ENCODE data around the gene KRT3.
"Not testable (repeated sequence)": the region's sequence is repeated elsewhere in the genome, so short reads cannot be mapped to it uniquely, and the experiment has no call there.

The KRT3 gene

GRCh38 chr12:52761802-52762201 is 34.1 kb downstream of the KRT3 start:
- Mint-ChIP-seq H3K9me3 (no peaks in the 10 kb centered on the region), H3K36me3 (ENCODE audit: insufficient read depth) (peaks cover 4% of the 10 kb centered on the region), H3K4me3 (no peak overlapping the region), H3K4me1 (no peaks in the 10 kb centered on the region), H3K27me3 (peaks cover 5% of the 10 kb centered on the region), H3K27ac (ENCODE audit: low read depth) (no peak overlapping the region)
- DNase-seq (ENCODE audit: low spot score in 2 of 2): no peak
- no peak for ATAC-seq (replicated peaks; ENCODE audit: extremely low read depth, poor library complexity, severe bottlenecking)

GRCh38 chr12:52761218-52761617 is 34.7 kb downstream of the KRT3 start:
- DNase-seq (ENCODE audit: low spot score in 2 of 2); H3K9me3 Mint-ChIP-seq; H3K36me3 Mint-ChIP-seq (ENCODE audit: insufficient read depth); H3K27me3 Mint-ChIP-seq; H3K27ac Mint-ChIP-seq (ENCODE audit: low read depth); ATAC-seq (replicated peaks; ENCODE audit: extremely low read depth, poor library complexity, severe bottlenecking); H3K4me1 Mint-ChIP-seq; H3K4me3 Mint-ChIP-seq: not testable (repeated sequence)

GRCh38 chr12:52760623-52761022 is 35.3 kb downstream of the KRT3 start:
- H3K36me3 Mint-ChIP-seq (ENCODE audit: insufficient read depth): peaks cover 4% of the 10 kb centered on the region
- H3K9me3 Mint-ChIP-seq: no peaks in the 10 kb centered on the region
- ATAC-seq (replicated peaks; ENCODE audit: extremely low read depth, poor library complexity, severe bottlenecking): no peak
- no peak overlapping the region for H3K4me3 Mint-ChIP-seq
- H3K4me1 Mint-ChIP-seq: no peaks in the 10 kb centered on the region
- DNase-seq (ENCODE audit: low spot score in 2 of 2): no peak
- no peak overlapping the region for H3K27ac Mint-ChIP-seq (ENCODE audit: low read depth)
- no peaks in the 10 kb centered on the region for H3K27me3 Mint-ChIP-seq

- Mint-ChIP-seq H3K27me3 (no peaks in the 10 kb centered on the region), H3K4me3 (no peak overlapping the region), H3K36me3 (ENCODE audit: insufficient read depth) (peaks cover 2% of the 10 kb centered on the region), H3K4me1 (no peaks in the 10 kb centered on the region), H3K9me3 (no peaks in the 10 kb centered on the region), H3K27ac (ENCODE audit: low read depth) (no peak overlapping the region)
- ATAC-seq (replicated peaks; ENCODE audit: extremely low read depth, poor library complexity, severe bottlenecking): no peak
- DNase-seq (ENCODE audit: low spot score in 2 of 2): no peak
These were observed 36.2 kb downstream of the KRT3 start for GRCh38 chr12:52759695-52760094.

- H3K9me3 Mint-ChIP-seq: no peaks in the 10 kb centered on the region
- no peak for ATAC-seq (replicated peaks; ENCODE audit: extremely low read depth, poor library complexity, severe bottlenecking)
- H3K27me3 Mint-ChIP-seq: no peaks in the 10 kb centered on the region
- no peak overlapping the region for H3K27ac Mint-ChIP-seq (ENCODE audit: low read depth)
- H3K36me3 Mint-ChIP-seq (ENCODE audit: insufficient read depth): peaks cover 2% of the 10 kb centered on the region
- H3K4me3 Mint-ChIP-seq: no peak overlapping the region
- H3K4me1 Mint-ChIP-seq: no peaks in the 10 kb centered on the region
- no peak for DNase-seq (ENCODE audit: low spot score in 2 of 2)
These were observed 36.7 kb downstream of the KRT3 start for GRCh38 chr12:52759218-52759617.

GRCh38 chr12:52757449-52758176 is 38.3 kb downstream of the KRT3 start:
- no peaks in the 10 kb centered on the region for H3K4me1 Mint-ChIP-seq
- H3K27ac Mint-ChIP-seq (ENCODE audit: low read depth): no peak overlapping the region
- no peak for DNase-seq (ENCODE audit: low spot score in 2 of 2)
- H3K36me3 Mint-ChIP-seq (ENCODE audit: insufficient read depth): peaks cover under 1% of the 10 kb centered on the region
- H3K27me3 Mint-ChIP-seq: peaks cover 11% of the 10 kb centered on the region
- ATAC-seq (replicated peaks; ENCODE audit: extremely low read depth, poor library complexity, severe bottlenecking): no peak
- no peak overlapping the region for H3K4me3 Mint-ChIP-seq
- no peaks in the 10 kb centered on the region for H3K9me3 Mint-ChIP-seq

GRCh38 chr12:52756281-52756960 is 39.5 kb downstream of the KRT3 start:
- Mint-ChIP-seq H3K4me3 (no peak overlapping the region), H3K27me3 (peaks cover 23% of the 10 kb centered on the region), H3K9me3 (no peaks in the 10 kb centered on the region), H3K4me1 (no peaks in the 10 kb centered on the region), H3K27ac (ENCODE audit: low read depth) (no peak overlapping the region), H3K36me3 (ENCODE audit: insufficient read depth) (no peaks in the 10 kb centered on the region)
- ATAC-seq (replicated peaks; ENCODE audit: extremely low read depth, poor library complexity, severe bottlenecking) (no peak), DNase-seq (ENCODE audit: low spot score in 2 of 2) (no peak)

GRCh38 chr12:52755533-52755932 is 40.4 kb downstream of the KRT3 start:
- no peak overlapping the region for H3K27ac Mint-ChIP-seq (ENCODE audit: low read depth)
- no peak overlapping the region for H3K4me3 Mint-ChIP-seq
- peaks cover 25% of the 10 kb centered on the region for H3K27me3 Mint-ChIP-seq
- no peaks in the 10 kb centered on the region for H3K4me1 Mint-ChIP-seq
- no peaks in the 10 kb centered on the region for H3K36me3 Mint-ChIP-seq (ENCODE audit: insufficient read depth)
- no peaks in the 10 kb centered on the region for H3K9me3 Mint-ChIP-seq
- no peak for ATAC-seq (replicated peaks; ENCODE audit: extremely low read depth, poor library complexity, severe bottlenecking)
- no peak for DNase-seq (ENCODE audit: low spot score in 2 of 2)

- no peaks in the 10 kb centered on the region for H3K9me3 Mint-ChIP-seq
- H3K27me3 Mint-ChIP-seq: peaks cover 25% of the 10 kb centered on the region
- DNase-seq (ENCODE audit: low spot score in 2 of 2): no peak
- H3K4me1 Mint-ChIP-seq: no peaks in the 10 kb centered on the region
- H3K36me3 Mint-ChIP-seq (ENCODE audit: insufficient read depth): no peaks in the 10 kb centered on the region
- no peak overlapping the region for H3K4me3 Mint-ChIP-seq
- no peak overlapping the region for H3K27ac Mint-ChIP-seq (ENCODE audit: low read depth)
- no peak for ATAC-seq (replicated peaks; ENCODE audit: extremely low read depth, poor library complexity, severe bottlenecking)
These were observed 41.8 kb downstream of the KRT3 start for GRCh38 chr12:52754135-52754534.

- H3K36me3 Mint-ChIP-seq (ENCODE audit: insufficient read depth): no peaks in the 10 kb centered on the region
- no peak for DNase-seq (ENCODE audit: low spot score in 2 of 2)
These were observed 42.6 kb downstream of the KRT3 start for GRCh38 chr12:52753283-52753682.

GRCh38 chr12:52752516-52752915 is 43.4 kb downstream of the KRT3 start:
- Mint-ChIP-seq H3K27ac (ENCODE audit: low read depth) (no peak overlapping the region), H3K27me3 (peaks cover 25% of the 10 kb centered on the region), H3K4me1 (no peaks in the 10 kb centered on the region), H3K4me3 (no peak overlapping the region), H3K9me3 (no peaks in the 10 kb centered on the region), H3K36me3 (ENCODE audit: insufficient read depth) (no peaks in the 10 kb centered on the region)
- ATAC-seq (replicated peaks; ENCODE audit: extremely low read depth, poor library complexity, severe bottlenecking) (no peak), DNase-seq (ENCODE audit: low spot score in 2 of 2) (no peak)

More at GRCh38 chr12:52753283-52753682, 42.6 kb downstream of the KRT3 start:
- Mint-ChIP-seq H3K27ac (ENCODE audit: low read depth) (no peak overlapping the region), H3K4me1 (no peaks in the 10 kb centered on the region), H3K4me3 (no peak overlapping the region), H3K27me3 (peaks cover 25% of the 10 kb centered on the region), H3K9me3 (no peaks in the 10 kb centered on the region)
- ATAC-seq (replicated peaks; ENCODE audit: extremely low read depth, poor library complexity, severe bottlenecking): no peak

- Mint-ChIP-seq H3K27me3 (peaks cover 26% of the 10 kb centered on the region), H3K36me3 (ENCODE audit: insufficient read depth) (no peaks in the 10 kb centered on the region)
- ATAC-seq (replicated peaks; ENCODE audit: extremely low read depth, poor library complexity, severe bottlenecking): no peak
These were observed 44.1 kb downstream of the KRT3 start for GRCh38 chr12:52751795-52752194.

GRCh38 chr12:52750532-52750931 is 45.4 kb downstream of the KRT3 start:
- H3K4me1 Mint-ChIP-seq; ATAC-seq (replicated peaks; ENCODE audit: extremely low read depth, poor library complexity, severe bottlenecking); H3K4me3 Mint-ChIP-seq; H3K9me3 Mint-ChIP-seq; H3K36me3 Mint-ChIP-seq (ENCODE audit: insufficient read depth); H3K27ac Mint-ChIP-seq (ENCODE audit: low read depth); DNase-seq (ENCODE audit: low spot score in 2 of 2): not testable (repeated sequence)
- H3K27me3 Mint-ChIP-seq: peaks cover 37% of the 10 kb centered on the region

More at GRCh38 chr12:52751795-52752194, 44.1 kb downstream of the KRT3 start:
- Mint-ChIP-seq H3K9me3 (no peaks in the 10 kb centered on the region), H3K27ac (ENCODE audit: low read depth) (no peak overlapping the region), H3K4me1 (no peaks in the 10 kb centered on the region), H3K4me3 (no peak overlapping the region)
- DNase-seq (ENCODE audit: low spot score in 2 of 2): no peak

Measured in central memory CD8-positive, alpha-beta T cell (primary cell).